ENCODE measurements around the gene FER.

GRCh38 chr5:108884736-108885135 is 137.0 kb downstream of the FER start:
- TF ChIP-seq CTCF (IDR thresholded peaks at IDR 0.05), result no peak
- no peak for TF ChIP-seq POLR2AphosphoS5 (IDR thresholded peaks at IDR 0.05; ENCODE audit: insufficient read depth in 1 of 2, low read depth in 1 of 2)
- TF ChIP-seq POLR2A (IDR thresholded peaks at IDR 0.05), result no peak
